ENCODE data around the gene SOCS1.

- TF ChIP-seq ZNF384 (IDR thresholded peaks at IDR 0.05) (no peak), SP1 (IDR thresholded peaks at IDR 0.05) (no peak), FOXK2 (IDR thresholded peaks at IDR 0.05) (no peak), HDGF (IDR thresholded peaks at IDR 0.05; ENCODE audit: borderline replicate concordance) (no peak), ARNT (IDR thresholded peaks at IDR 0.05) (no peak)
Measured at GRCh38 chr16:11210260-11210659, 45.7 kb downstream of the SOCS1 start.

All from HEK293T (cell line).